HepG2 (cell line): Measurements from ENCODE around the gene SLC9A8.

Source experiments
- CTCF ChIP-seq: sonication (generic); formaldehyde crosslinking; IDR thresholded peaks from 2 replicates; pipeline ENCODE4 v1.5.0; 2020; ENCODE audit warnings: mild to moderate bottlenecking, missing genetic modification reagents, moderate library complexity
- ZNF570 ChIP-seq: sonication (generic); formaldehyde crosslinking; IDR thresholded peaks from 2 replicates; pipeline ENCODE4 v1.4.0; 2020; ENCODE audit warnings: mild to moderate bottlenecking, missing genetic modification reagents, borderline replicate concordance

GRCh38 chr20:49919009-49919408, 106.4 kb downstream of the SLC9A8 start:
- TF ChIP-seq ZNF570 (CRISPR knock-in tag) (no peak), CTCF (CRISPR knock-in tag) (no peak)
